CD14-positive monocyte (primary cell): ENCODE data around the gene LRRC47. TPM values are rescaled to one million over a fixed set of nuclear protein-coding genes. Genes with fewer than 3 reads are reported as not detected.

Experiments used
- DNase-seq, 3 donors: peaks; one replicate each; pipeline ENCODE4 v3.0.0-alpha.2; 2011 to 2022
- H2AFZ ChIP-seq: 2 replicates; pipeline ENCODE4 v1.6.0; 2012; ENCODE audit warnings: mild to moderate bottlenecking, low read depth, low read length, inconsistent platforms; ENCODE audit not compliant: insufficient read depth, poor library complexity, severe bottlenecking
- H3K27ac ChIP-seq, 2 donors: 1 replicate in 1 of 2; 2 replicates in 1 of 2; pipeline ENCODE4 v1.5.1; 2012 to 2013; ENCODE audit warnings: low read length in 2 of 2, control low read depth in 1 of 2, inconsistent platforms in 1 of 2, low read depth in 1 of 2, mild to moderate bottlenecking in 1 of 2
- H3K27me3 ChIP-seq, 2 donors: one replicate each; pipeline versions ENCODE4 v1.6.0 to v1.6.1; 2011 to 2013; ENCODE audit warnings: low read length in 2 of 2; ENCODE audit not compliant: control insufficient read depth in 2 of 2, insufficient read depth in 2 of 2
- H3K36me3 ChIP-seq, 2 donors: replicated peaks in 1 of 2; 1 replicate in 1 of 2; 2 replicates in 1 of 2; pipeline versions ENCODE4 v1.5.1 to v1.6.1; 2012 to 2013; ENCODE audit warnings: low read length in 2 of 2, control low read depth in 1 of 2, inconsistent platforms in 1 of 2, mild to moderate bottlenecking in 1 of 2; ENCODE audit not compliant: insufficient read depth in 2 of 2, control insufficient read depth in 1 of 2
- H3K4me1 ChIP-seq, 2 donors: 1 replicate in 1 of 2; 2 replicates in 1 of 2; pipeline versions ENCODE4 v1.5.1 to v1.6.1; 2012 to 2013; ENCODE audit warnings: low read length in 2 of 2, control low read depth in 1 of 2, inconsistent platforms in 1 of 2, mild to moderate bottlenecking in 1 of 2, moderate library complexity in 1 of 2; ENCODE audit not compliant: insufficient read depth in 2 of 2, control insufficient read depth in 1 of 2
- H3K4me2 ChIP-seq: replicated peaks from 2 replicates; pipeline ENCODE3; 2012; ENCODE audit warnings: low read length, moderate library complexity, mild to moderate bottlenecking; ENCODE audit not compliant: poor library complexity, severe bottlenecking; ENCODE audit errors: extremely low read depth
- H3K4me3 ChIP-seq, 3 experiments: fragments of 200-600 bp in 1 of 3; sonication (generic) in 1 of 3; replicated peaks in 1 of 3; 1 replicate in 2 of 3; 2 replicates in 1 of 3; pipeline ENCODE4 v1.5.1; 2011 to 2013; ENCODE audit warnings: low read length in 3 of 3, mild to moderate bottlenecking in 3 of 3, control low read depth in 2 of 3, low read depth in 2 of 3, inconsistent platforms in 1 of 3, moderate library complexity in 1 of 3
- H3K79me2 ChIP-seq: 2 replicates; pipeline ENCODE4 v1.6.0; 2012; ENCODE audit warnings: mild to moderate bottlenecking, control low read depth, inconsistent platforms, low read length, moderate library complexity; ENCODE audit not compliant: insufficient read depth
- H3K9ac ChIP-seq: 2 replicates; pipeline ENCODE4 v1.6.0; 2017; ENCODE audit warnings: low read length, mild to moderate bottlenecking; ENCODE audit not compliant: insufficient read depth, poor library complexity, severe bottlenecking
- H3K9me3 ChIP-seq, 2 donors: replicated peaks in 1 of 2; 1 replicate in 1 of 2; 2 replicates in 1 of 2; pipeline versions ENCODE4 v1.5.1 to v1.6.1; 2012 to 2013; ENCODE audit warnings: low read length in 2 of 2, control low read depth in 1 of 2; ENCODE audit not compliant: control insufficient read depth in 1 of 2, insufficient read depth in 1 of 2
- H4K20me1 ChIP-seq: 2 replicates; pipeline ENCODE4 v1.6.0; 2012; ENCODE audit warnings: mild to moderate bottlenecking, low read length, control low read depth, moderate library complexity; ENCODE audit not compliant: insufficient read depth
- H3K27ac Mint-ChIP-seq, 7 donors: one replicate each; pipeline ENCODE4 v1.8.0; 2020; ENCODE audit warnings: mild to moderate bottlenecking in 7 of 7, mixed read lengths in 7 of 7, moderate library complexity in 6 of 7, inconsistent platforms in 2 of 7
- H3K27me3 Mint-ChIP-seq, 3 donors: one replicate each; pipeline ENCODE4 v1.8.0; 2021 to 2022; ENCODE audit warnings: low read depth in 3 of 3, mild to moderate bottlenecking in 3 of 3, mixed read lengths in 3 of 3, moderate library complexity in 3 of 3, inconsistent platforms in 1 of 3
- H3K36me3 Mint-ChIP-seq, 2 donors: one replicate each; pipeline ENCODE4 v1.8.0; 2020; ENCODE audit warnings: mixed read lengths in 2 of 2, inconsistent platforms in 1 of 2, mild to moderate bottlenecking in 1 of 2
- H3K4me1 Mint-ChIP-seq: one replicate; pipeline ENCODE4 v1.8.0; 2020; ENCODE audit warnings: mild to moderate bottlenecking, mixed read lengths
- H3K4me3 Mint-ChIP-seq, 2 donors: one replicate each; pipeline ENCODE4 v1.8.0; 2020; ENCODE audit warnings: mild to moderate bottlenecking in 2 of 2, mixed read lengths in 2 of 2, moderate library complexity in 1 of 2
- H3K9me3 Mint-ChIP-seq, 7 donors: one replicate each; pipeline ENCODE4 v1.8.0; 2020 to 2022; ENCODE audit warnings: mixed read lengths in 7 of 7, mild to moderate bottlenecking in 6 of 7, moderate library complexity in 6 of 7, inconsistent platforms in 2 of 7
- WGBS: methylation state at CpG from one replicate; pipeline ENCODE4 v1.1.5; 2013; ENCODE audit warnings: missing lambda C conversion rate; ENCODE audit not compliant: insufficient coverage; 5-methylcytosine and 5-hydroxymethylcytosine counted together
- intact Hi-C, 2 donors: fragments of 100-400 bp; cut with micrococcal nuclease; formaldehyde crosslinking; loops; one replicate each; pipeline versions ENCODE4 v1.15.0 to v1.15.1; 2023
- polyA plus RNA-seq, 3 donors: library from polyadenylated mRNA; depleted of rRNA in 1 of 3; unstranded in 2 of 3; stranded (reverse) in 1 of 3; fragments of 300-500 nt in 2 of 3; fragments of >200 nt in 1 of 3; fragmentation: Illumina TruSeq in 2 of 3; gene quantifications; 1 replicate in 2 of 3; 2 replicates in 1 of 3; pipeline ENCODE4 v1.2.3, GENCODE V29; 2012 to 2021
- TF ChIP-seq, protein P1 (sequence below): fragments of 200-600 bp; IDR thresholded peaks from one replicate; pipeline ENCODE4 v1.8.0; 2022; ENCODE audit warnings: antibody characterized with exemption, mild to moderate bottlenecking

Gene LRRC47
- polyA plus RNA-seq, 3 donors: 17.8 to 24.8 (median 18.0) TPM

DNA sequence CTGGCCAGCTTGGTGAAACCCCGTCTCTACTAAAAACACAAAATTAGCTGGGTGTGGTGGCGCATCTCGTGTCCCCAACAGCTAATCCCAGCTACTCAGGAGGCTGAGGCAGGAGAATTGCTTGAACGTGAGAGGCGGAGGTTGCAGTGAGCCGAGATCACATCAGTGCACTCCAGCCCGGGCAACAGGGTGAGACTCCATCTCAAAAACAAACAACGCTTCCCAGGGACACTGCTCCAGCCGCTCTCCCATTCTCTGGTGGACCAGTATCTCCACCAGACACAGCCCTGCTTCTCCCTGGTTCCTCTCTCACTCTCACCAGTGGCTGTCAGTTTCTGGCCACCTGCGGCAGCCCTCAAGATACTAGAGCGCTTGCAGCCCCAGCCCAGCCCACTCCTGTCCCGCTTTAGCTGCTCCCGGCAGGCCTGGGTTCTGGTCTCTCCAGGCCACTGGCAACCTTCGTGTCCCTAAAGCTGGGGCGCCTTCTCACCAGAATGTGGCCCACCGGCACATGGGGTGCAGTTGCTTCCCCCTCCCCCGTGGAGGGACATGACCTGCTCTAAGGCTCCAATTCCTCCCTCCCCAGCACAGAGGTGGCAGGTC, 20.9 kb upstream of the LRRC47 start:
- H3K27me3 Mint-ChIP-seq: peaks cover 0 to 5% (median 0%) of the 10 kb centered on the region in 3 donors
- TF ChIP-seq, protein P1, sequence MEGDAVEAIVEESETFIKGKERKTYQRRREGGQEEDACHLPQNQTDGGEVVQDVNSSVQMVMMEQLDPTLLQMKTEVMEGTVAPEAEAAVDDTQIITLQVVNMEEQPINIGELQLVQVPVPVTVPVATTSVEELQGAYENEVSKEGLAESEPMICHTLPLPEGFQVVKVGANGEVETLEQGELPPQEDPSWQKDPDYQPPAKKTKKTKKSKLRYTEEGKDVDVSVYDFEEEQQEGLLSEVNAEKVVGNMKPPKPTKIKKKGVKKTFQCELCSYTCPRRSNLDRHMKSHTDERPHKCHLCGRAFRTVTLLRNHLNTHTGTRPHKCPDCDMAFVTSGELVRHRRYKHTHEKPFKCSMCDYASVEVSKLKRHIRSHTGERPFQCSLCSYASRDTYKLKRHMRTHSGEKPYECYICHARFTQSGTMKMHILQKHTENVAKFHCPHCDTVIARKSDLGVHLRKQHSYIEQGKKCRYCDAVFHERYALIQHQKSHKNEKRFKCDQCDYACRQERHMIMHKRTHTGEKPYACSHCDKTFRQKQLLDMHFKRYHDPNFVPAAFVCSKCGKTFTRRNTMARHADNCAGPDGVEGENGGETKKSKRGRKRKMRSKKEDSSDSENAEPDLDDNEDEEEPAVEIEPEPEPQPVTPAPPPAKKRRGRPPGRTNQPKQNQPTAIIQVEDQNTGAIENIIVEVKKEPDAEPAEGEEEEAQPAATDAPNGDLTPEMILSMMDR: no peak
- Histone ChIP-seq H3K79me2 (no peaks in the 10 kb centered on the region), H4K20me1 (no peaks in the 10 kb centered on the region), H3K9ac (no peak overlapping the region), H3K4me1 (no peaks in the 10 kb centered on the region), H2AFZ (no peak overlapping the region), H3K4me2 (no peak overlapping the region), H3K36me3 (peaks cover 17 to 63% of the 10 kb centered on the region in 2 donors), H3K4me3 (no peak overlapping the region), H3K27me3 (no peaks in the 10 kb centered on the region), H3K9me3 (no peaks in the 10 kb centered on the region), H3K27ac (no peak overlapping the region)
- H3K4me1 Mint-ChIP-seq: peaks cover 6% of the 10 kb centered on the region
- H3K36me3 Mint-ChIP-seq: peaks cover 51% of the 10 kb centered on the region in 2 donors
- intact Hi-C loops: no loop called here
- no peak overlapping the region for H3K27ac Mint-ChIP-seq
- 95% methylated on average over 14 of the region's 17 CpGs for WGBS
- no peak for DNase-seq
- H3K4me3 Mint-ChIP-seq: no peak overlapping the region
- H3K9me3 Mint-ChIP-seq: no peaks in the 10 kb centered on the region

DNA sequence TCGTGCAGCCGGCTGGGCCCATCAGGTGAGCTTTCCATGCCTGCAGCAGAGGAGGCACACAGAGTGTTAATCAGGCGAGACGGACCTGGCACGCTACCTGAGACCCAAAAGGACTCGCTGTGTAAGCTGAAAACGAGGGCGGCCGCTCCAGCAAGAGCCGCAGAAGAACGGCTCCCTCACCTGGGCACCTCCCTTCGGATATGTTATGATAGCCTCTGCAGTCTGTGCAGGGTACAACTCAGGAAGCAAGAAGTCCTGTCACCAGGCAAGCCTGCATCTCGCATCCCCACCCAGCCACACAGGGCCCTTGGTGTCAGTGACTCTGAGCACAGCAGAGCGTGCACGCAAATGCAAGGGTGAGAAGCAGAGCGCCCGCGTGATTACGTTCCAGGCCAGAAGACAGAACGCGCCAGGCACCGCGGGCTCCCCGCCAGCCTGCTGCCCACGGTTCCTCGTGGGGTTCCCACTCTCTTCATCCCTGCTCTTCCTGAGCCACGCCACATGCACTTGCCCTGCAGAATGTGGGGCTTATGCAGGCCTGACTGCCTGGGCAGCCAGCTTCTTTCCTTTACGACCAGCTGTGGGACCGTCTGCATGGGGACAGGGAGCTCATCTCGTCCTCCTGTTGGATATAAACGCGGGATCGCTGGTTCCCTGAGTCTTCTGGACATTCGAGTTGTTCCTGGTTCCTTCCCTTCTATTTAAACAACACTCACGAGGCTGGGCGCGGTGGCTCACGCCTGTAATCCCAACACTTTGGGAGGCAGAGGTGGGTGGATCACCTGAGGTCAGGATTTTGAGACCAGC, 20.2 kb upstream of the LRRC47 start:
- H3K4me1 Mint-ChIP-seq: peaks cover 6% of the 10 kb centered on the region
- no peak overlapping the region for H3K4me3 ChIP-seq
- H3K4me3 Mint-ChIP-seq: no peak overlapping the region
- no peaks in the 10 kb centered on the region for H3K9me3 ChIP-seq
- no peaks in the 10 kb centered on the region for H3K9me3 Mint-ChIP-seq
- peaks cover 44% of the 10 kb centered on the region in 2 donors for H3K36me3 Mint-ChIP-seq
- H3K79me2 ChIP-seq: no peaks in the 10 kb centered on the region
- no peaks in the 10 kb centered on the region for H3K4me1 ChIP-seq
- peaks cover 0 to 5% (median 0%) of the 10 kb centered on the region in 3 donors for H3K27me3 Mint-ChIP-seq
- DNase-seq: no peak
- peaks cover 17 to 56% of the 10 kb centered on the region in 2 donors for H3K36me3 ChIP-seq
- no peak overlapping the region for H3K4me2 ChIP-seq
- TF ChIP-seq, protein P1: no peak
- H3K27ac ChIP-seq: no peak overlapping the region
- H3K27ac Mint-ChIP-seq: no peak overlapping the region
- WGBS: 94% methylated on average over 36 of the region's 38 CpGs
- H3K27me3 ChIP-seq: no peaks in the 10 kb centered on the region
- intact Hi-C loops: no loop called here
- no peak overlapping the region for H2AFZ ChIP-seq
- H3K9ac ChIP-seq: no peak overlapping the region
- H4K20me1 ChIP-seq: no peaks in the 10 kb centered on the region
